GM12891 (cell line): ENCODE results near the gene SSH2.

Experiments used
- POLR2A ChIP-seq: IDR thresholded peaks from 2 replicates; pipeline ENCODE4 v1.6.1; 2011; ENCODE audit warnings: low read depth, low read length, control low read depth
- POLR2AphosphoS5 ChIP-seq: IDR thresholded peaks from 2 replicates; pipeline ENCODE4 v1.6.1; 2011; ENCODE audit warnings: low read depth, low read length, control low read depth

- TF ChIP-seq POLR2AphosphoS5 (no peak), POLR2A (no peak)
Observed at GRCh38 chr17:29615048-29615385, 315.0 kb downstream of the SSH2 start.
